ENCODE measurements around the gene E4F1.

DNA sequence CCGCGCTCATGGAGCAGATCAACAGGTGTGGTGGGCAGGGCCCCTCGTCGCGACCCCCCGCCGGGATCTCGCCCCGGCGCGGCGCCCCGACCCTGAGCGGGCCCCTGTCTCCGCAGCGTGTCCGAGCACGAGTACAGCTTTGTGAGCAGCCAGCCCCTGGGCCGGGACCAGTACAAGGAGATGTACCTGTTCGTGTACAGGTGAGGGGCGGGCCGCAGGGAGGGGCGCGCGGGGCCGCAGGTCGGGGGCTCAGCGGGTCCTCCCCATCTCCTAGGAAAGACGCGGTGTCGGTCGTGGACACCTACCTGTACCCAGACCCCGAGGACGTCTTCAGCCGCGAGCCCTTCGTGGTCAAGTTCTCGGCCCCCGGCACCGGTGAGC is 13.7 kb downstream of the E4F1 start:
- no peak for TF ChIP-seq ETV6 (conservative IDR thresholded peaks at IDR 0.05 in 1 of 2, IDR thresholded peaks at IDR 0.05 in 1 of 2; ENCODE audit: borderline replicate concordance in 1 of 2, low read depth in 1 of 2)
- TF ChIP-seq POLR2AphosphoS5 (IDR thresholded peaks at IDR 0.05; ENCODE audit: low read length): no peak
- TF ChIP-seq, protein P1, sequence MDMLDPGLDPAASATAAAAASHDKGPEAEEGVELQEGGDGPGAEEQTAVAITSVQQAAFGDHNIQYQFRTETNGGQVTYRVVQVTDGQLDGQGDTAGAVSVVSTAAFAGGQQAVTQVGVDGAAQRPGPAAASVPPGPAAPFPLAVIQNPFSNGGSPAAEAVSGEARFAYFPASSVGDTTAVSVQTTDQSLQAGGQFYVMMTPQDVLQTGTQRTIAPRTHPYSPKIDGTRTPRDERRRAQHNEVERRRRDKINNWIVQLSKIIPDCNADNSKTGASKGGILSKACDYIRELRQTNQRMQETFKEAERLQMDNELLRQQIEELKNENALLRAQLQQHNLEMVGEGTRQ (IDR thresholded peaks at IDR 0.05; ENCODE audit: borderline replicate concordance, low read depth, low read length): no peak
- no peak for TF ChIP-seq DPF2 (IDR thresholded peaks at IDR 0.05)
